HFFc6 (cell line): ENCODE results near the gene STARD3NL. TPM values are rescaled to one million over a fixed set of nuclear protein-coding genes. Genes with fewer than 3 reads are reported as not detected.
"Not testable (repeated sequence)": the region's sequence is repeated elsewhere in the genome, so short reads cannot be mapped to it uniquely, and the experiment has no call there.

Source experiments
- DNase-seq: peaks from one replicate; pipeline ENCODE4 v3.0.0-alpha.2; 2018
- H3K27ac Mint-ChIP-seq: 2 replicates; pipeline ENCODE4 v1.8.0; 2020; ENCODE audit warnings: mild to moderate bottlenecking, mixed read lengths
- H3K27me3 Mint-ChIP-seq: 2 replicates; pipeline ENCODE4 v1.8.0; 2021; ENCODE audit warnings: mild to moderate bottlenecking, moderate library complexity, mixed read lengths; ENCODE audit not compliant: insufficient read depth
- H3K36me3 Mint-ChIP-seq: 2 replicates; pipeline ENCODE4 v1.8.0; 2021; ENCODE audit warnings: low read depth, mixed read lengths
- H3K4me1 Mint-ChIP-seq: 2 replicates; pipeline ENCODE4 v1.8.0; 2020; ENCODE audit warnings: low read depth, mixed read lengths
- H3K4me3 Mint-ChIP-seq: 2 replicates; pipeline ENCODE4 v1.8.0; 2020; ENCODE audit warnings: mild to moderate bottlenecking, moderate library complexity, mixed read lengths
- H3K9me3 Mint-ChIP-seq: 2 replicates; pipeline ENCODE4 v1.8.0; 2020; ENCODE audit warnings: mild to moderate bottlenecking, mixed read lengths
- total RNA-seq, 6 experiments: library from RNA; stranded (reverse); fragmentation: NEBNext Ultra II Directional; extraction: Animal tissue kit (Norgen Biotek cat#: 25700); gene quantifications; 2 replicates in 1 of 6; 3 replicates in 5 of 6; pipeline ENCODE4 v1.2.3, GENCODE V29; 2021
- TF ChIP-seq, protein P1 (sequence below): fragments of 200-600 bp; sonication (generic); IDR thresholded peaks from 2 replicates; pipeline ENCODE4 v1.5.0; 2021; ENCODE audit warnings: antibody characterized with exemption, mild to moderate bottlenecking

Gene STARD3NL
- total RNA-seq, 6 experiments from 2014 or later: 44.5 to 53.2 (median 49.7) TPM

DNA sequence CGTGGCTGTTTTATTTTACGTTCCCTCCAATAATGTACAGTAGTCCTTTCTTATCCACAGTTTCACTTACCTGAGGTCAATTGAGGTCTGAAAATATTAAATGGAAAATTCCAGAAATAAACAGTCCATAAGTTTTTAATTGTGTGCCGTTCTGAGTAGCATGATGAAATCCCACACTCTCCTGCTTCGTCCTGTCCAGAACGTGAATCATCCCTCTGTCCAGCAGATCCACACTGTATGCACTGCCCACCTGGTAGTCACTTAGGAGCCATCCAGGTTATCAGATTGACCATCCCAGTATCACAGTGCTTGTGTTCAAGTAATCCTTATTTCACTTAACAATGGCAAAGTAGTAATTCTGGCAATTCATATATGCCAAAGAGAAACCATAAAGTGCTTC is 46.3 kb downstream of the STARD3NL start:
- TF ChIP-seq, protein P1, sequence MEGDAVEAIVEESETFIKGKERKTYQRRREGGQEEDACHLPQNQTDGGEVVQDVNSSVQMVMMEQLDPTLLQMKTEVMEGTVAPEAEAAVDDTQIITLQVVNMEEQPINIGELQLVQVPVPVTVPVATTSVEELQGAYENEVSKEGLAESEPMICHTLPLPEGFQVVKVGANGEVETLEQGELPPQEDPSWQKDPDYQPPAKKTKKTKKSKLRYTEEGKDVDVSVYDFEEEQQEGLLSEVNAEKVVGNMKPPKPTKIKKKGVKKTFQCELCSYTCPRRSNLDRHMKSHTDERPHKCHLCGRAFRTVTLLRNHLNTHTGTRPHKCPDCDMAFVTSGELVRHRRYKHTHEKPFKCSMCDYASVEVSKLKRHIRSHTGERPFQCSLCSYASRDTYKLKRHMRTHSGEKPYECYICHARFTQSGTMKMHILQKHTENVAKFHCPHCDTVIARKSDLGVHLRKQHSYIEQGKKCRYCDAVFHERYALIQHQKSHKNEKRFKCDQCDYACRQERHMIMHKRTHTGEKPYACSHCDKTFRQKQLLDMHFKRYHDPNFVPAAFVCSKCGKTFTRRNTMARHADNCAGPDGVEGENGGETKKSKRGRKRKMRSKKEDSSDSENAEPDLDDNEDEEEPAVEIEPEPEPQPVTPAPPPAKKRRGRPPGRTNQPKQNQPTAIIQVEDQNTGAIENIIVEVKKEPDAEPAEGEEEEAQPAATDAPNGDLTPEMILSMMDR: no peak
- H3K9me3 Mint-ChIP-seq: no peaks in the 10 kb centered on the region
- no peak for DNase-seq
- peaks cover 13% of the 10 kb centered on the region for H3K36me3 Mint-ChIP-seq
- H3K27me3 Mint-ChIP-seq: no peaks in the 10 kb centered on the region
- peak overlapping the region; percentile 44; the same call in 1 of the 2 replicates for H3K27ac Mint-ChIP-seq
- peaks cover 6% of the 10 kb centered on the region; the same call in 1 of the 2 replicates for H3K4me1 Mint-ChIP-seq
- no peak overlapping the region for H3K4me3 Mint-ChIP-seq

DNA sequence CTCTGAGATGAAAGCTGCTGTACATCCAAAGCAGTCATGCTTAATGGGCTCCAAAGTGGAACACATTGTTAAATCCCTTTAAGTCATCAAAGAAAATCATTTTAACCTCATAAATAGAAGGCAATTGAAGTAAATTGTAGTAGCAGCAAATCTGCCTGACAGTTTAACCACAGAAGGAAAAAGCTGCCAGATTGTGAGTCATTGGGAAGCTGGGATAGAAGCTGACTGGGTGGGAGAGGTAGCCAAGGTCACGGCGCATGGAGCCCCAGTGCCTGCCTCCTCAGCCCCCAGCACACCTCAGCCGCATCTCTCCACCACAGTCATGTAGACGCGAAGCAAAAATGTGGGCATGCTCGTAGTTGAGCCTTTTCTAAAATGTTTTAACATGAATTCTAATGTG is 51.3 kb downstream of the STARD3NL start:
- peaks cover 1% of the 10 kb centered on the region; the same call in 1 of the 2 replicates for H3K27me3 Mint-ChIP-seq
- H3K4me3 Mint-ChIP-seq: no peak overlapping the region
- H3K27ac Mint-ChIP-seq: no peak overlapping the region
- peaks cover 23% of the 10 kb centered on the region for H3K36me3 Mint-ChIP-seq
- peaks cover 8% of the 10 kb centered on the region; the same call in 1 of the 2 replicates for H3K4me1 Mint-ChIP-seq
- TF ChIP-seq, protein P1: no peak
- no peaks in the 10 kb centered on the region for H3K9me3 Mint-ChIP-seq
- DNase-seq: peak; percentile 28

DNA sequence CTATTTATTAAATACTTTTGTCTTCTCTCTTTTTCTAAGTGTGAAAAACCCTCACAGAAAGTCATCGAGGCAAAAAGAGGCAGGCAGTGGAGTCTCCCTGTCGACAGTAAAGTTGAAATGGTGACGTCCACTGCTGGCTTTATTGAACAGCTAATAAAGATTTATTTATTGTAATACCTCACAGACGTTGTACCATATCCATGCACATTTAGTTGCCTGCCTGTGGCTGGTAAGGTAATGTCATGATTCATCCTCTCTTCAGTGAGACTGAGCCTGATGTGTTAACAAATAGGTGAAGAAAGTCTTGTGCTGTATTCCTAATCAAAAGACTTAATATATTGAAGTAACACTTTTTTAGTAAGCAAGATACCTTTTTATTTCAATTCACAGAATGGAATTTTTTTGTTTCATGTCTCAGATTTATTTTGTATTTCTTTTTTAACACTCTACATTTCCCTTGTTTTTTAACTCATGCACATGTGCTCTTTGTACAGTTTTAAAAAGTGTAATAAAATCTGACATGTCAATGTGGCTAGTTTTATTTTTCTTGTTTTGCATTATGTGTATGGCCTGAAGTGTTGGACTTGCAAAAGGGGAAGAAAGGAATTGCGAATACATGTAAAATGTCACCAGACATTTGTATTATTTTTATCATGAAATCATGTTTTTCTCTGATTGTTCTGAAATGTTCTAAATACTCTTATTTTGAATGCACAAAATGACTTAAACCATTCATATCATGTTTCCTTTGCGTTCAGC is 52.0 kb downstream of the STARD3NL start:
- Mint-ChIP-seq H3K4me1 (peaks cover 8% of the 10 kb centered on the region; the same call in 1 of the 2 replicates), H3K27ac (no peak overlapping the region), H3K36me3 (peaks cover 23% of the 10 kb centered on the region), H3K27me3 (peaks cover 1% of the 10 kb centered on the region; the same call in 1 of the 2 replicates), H3K4me3 (no peak overlapping the region), H3K9me3 (no peaks in the 10 kb centered on the region)
- no peak for DNase-seq
- TF ChIP-seq, protein P1: no peak

DNA sequence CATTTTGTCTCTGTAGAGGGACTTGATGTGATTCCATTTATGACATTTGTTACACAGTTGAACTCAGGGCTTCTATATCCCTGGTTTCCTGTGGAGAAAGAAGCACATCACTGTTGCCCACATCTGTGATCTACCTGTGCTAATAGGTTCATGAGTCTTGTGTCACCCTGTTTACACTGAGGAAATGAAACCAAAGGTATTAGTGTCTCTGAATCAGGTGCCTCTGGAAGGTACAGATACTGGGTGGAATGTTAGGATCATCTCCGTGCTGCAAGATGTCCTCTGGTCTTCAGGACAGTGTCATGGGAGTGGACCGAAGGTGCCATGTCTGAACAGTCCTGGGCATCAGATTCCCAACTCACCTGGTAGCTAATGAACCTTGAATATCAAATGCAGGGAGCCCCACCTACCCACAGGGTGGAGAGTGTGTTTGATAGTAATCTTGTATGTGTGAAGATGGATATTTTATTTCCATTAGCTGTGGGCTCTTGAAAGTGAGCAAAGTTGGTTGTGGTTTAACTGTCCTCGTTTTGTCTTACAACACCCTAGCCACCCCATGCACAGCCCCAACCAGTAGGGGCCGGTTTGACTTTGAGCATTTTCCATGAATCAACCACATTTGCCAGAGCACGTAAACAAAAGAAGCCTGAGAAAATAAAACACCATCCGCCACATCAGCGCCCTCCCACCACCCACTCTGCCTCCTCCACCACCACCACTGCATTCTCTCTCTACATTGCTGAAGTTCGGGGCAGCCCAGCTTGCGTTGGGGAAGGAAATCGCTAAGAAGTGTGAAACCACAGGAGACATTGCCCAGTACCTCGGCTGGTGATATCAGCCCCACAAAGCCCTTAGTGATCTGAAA is 54.7 kb downstream of the STARD3NL start:
- Mint-ChIP-seq H3K36me3 (peaks cover 23% of the 10 kb centered on the region), H3K27ac (no peak overlapping the region), H3K4me1 (peaks cover 8% of the 10 kb centered on the region; the same call in 1 of the 2 replicates), H3K4me3 (no peak overlapping the region), H3K27me3 (peaks cover 1% of the 10 kb centered on the region), H3K9me3 (no peaks in the 10 kb centered on the region)
- TF ChIP-seq, protein P1: no peak
- DNase-seq: no peak

DNA sequence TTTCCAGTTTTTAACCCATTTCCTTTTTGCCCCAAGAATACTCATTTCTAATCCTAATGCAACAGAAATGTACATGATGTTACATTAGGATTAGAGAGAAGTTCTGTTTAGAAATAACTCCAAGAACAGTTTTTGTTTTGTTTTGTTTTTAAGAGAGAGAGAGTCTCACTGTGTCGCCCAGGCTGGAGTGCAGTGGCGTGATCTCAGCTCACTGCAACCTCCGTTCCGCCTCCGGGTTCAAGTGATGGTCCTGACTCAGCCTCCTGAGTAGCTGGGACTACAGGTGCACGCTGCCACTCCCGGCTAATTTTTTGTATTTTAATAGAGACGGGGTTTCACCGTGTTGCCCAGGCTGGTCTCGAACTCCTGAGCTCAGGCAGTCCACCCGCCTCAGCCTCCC is 56.7 kb downstream of the STARD3NL start:
- not testable (repeated sequence) for H3K27me3 Mint-ChIP-seq, H3K9me3 Mint-ChIP-seq, DNase-seq, H3K4me3 Mint-ChIP-seq, H3K27ac Mint-ChIP-seq, H3K4me1 Mint-ChIP-seq
- H3K36me3 Mint-ChIP-seq: peaks cover 19% of the 10 kb centered on the region
